NCI-H69 (cell line): Measurements from ENCODE around the gene PKP3.
"Not testable (repeated sequence)": the region's sequence is repeated elsewhere in the genome, so short reads cannot be mapped to it uniquely, and the experiment has no call there.

Source experiments
- DNase-seq: peaks from one replicate; lab custom pipeline; 2025; lab: John Stamatoyannopoulos, UW

PKP3 gene

GRCh38 chr11:396948-397548 is 3.0 kb downstream of the PKP3 start:
- peak; percentile 86 for DNase-seq

GRCh38 chr11:398826-399225 is 4.8 kb downstream of the PKP3 start:
- peak; percentile 38 for DNase-seq

DNA sequence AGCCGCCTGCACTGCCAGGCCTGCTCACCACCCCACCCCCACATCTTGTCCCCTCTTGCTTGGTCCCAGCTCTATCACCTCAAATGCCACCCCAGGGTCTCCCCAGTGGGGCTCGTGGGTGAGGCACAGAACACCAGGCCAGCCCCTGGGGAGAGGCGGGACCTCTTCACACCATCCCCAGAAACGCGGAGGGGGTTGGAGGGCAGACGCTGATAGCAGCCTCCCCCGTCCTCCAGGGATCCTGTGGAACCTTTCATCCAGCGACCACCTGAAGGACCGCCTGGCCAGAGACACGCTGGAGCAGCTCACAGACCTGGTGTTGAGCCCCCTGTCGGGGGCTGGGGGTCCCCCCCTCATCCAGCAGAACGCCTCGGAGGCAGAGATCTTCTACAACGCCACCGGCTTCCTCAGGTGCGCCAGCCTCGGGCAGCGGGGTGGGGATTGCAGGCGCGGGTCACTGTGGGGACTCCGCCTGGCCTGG is 5.8 kb downstream of the PKP3 start:
- DNase-seq, result no peak

GRCh38 chr11:400241-400689 is 6.3 kb downstream of the PKP3 start:
- DNase-seq, result no peak

DNA sequence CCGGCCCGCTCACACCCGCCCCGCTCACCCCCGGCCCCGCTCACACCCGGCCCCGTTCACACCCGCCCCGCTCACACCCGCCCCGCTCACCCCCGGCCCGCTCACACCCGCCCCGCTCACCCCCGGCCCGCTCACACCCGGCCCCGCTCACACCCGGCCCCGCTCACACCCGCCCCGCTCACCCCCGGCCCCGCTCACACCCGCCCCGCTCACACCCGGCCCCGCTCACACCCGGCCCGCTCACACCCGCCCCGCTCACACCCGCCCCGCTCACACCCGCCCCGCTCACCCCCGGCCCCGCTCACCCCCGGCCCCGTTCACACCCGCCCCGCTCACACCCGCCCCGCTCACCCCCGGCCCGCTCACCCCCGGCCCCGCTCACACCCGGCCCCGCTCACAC is 7.2 kb downstream of the PKP3 start:
- not testable (repeated sequence) for DNase-seq

DNA sequence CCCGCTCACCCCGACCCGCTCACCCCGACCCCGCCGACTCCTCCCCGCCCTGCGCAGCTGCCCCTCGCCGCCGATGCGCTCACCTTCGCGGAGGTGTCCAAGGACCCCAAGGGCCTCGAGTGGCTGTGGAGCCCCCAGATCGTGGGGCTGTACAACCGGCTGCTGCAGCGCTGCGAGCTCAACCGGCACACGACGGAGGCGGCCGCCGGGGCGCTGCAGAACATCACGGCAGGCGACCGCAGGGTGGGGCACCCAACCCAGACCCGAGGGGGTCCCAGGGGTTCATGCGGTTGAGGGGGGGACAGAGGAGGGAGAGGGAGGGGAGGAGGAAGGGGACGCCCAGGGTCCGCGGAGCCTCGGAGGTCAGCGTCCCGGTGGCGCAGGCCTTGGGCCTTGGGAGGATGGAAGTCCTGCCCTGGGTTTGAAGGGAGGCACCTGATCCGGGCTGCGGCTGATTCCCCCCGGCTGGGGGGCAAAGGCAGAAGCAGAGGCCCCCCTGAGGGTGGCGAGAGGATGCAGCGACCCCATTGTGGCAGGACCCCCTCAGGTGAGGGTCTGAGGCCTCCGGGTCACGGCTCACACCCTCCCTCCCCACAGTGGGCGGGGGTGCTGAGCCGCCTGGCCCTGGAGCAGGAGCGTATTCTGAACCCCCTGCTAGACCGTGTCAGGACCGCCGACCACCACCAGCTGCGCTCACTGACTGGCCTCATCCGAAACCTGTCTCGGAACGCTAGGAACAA is 9.2 kb downstream of the PKP3 start:
- no peak for DNase-seq

DNA sequence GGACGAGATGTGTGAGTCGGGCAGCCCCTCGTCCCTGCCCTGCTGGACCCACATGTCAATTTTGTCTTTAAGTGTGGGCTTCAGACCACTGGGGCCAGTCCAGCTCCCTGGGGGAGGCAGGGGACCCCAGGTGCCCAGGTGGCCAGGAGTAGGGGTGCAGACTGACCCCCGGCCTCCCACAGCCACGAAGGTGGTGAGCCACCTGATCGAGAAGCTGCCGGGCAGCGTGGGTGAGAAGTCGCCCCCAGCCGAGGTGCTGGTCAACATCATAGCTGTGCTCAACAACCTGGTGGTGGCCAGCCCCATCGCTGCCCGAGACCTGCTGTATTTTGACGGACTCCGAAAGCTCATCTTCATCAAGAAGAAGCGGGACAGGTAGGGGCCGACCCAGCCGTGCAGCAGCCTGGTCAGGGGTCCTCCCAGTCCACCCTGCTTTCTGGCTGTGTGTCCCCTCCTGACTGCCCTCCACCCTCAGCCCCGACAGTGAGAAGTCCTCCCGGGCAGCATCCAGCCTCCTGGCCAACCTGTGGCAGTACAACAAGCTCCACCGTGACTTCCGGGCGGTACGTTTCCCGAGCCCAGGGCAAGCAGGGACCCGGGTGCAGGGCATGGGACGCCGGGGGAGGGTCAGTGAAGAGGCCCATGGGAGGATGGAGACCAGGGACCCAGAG is 9.9 kb downstream of the PKP3 start:
- no peak for DNase-seq

GRCh38 chr11:404551-405264 is 10.7 kb downstream of the PKP3 start:
- DNase-seq, result no peak

DNA sequence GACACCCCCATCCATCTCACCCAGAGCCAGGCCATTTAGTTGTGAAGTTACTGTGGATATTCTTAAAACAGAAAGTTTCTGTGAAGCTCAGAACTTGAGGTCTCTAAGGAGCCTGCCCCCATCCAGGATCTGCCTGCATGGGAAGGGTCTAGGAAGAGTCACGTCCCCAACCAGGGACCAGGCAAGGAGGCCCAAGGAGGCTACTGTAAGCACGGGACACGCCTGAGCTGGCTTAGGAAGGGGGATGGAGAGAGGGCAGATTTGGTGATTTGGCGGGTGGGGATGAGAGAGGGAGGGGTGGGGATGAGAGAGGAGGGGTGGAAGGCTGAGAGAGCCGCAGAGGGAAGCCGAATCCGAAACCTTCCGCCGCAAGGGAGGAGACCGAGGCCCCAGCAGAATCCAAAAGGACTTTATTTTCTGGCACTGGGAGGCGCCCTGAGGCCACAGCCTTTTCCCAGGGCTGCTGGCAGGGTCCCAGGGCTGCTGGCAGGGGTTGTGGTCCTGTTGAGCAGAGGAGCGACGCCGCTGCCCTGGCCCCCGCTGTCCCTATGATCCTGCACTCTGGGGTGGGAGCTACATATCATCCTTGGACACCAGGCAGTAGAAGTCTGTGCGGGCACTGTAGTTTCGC is 11.4 kb downstream of the PKP3 start:
- DNase-seq, result peak; percentile 17

GRCh38 chr11:405954-406795 is 12.2 kb downstream of the PKP3 start:
- DNase-seq, result no peak

- DNase-seq, result peak; percentile 88
Observed at GRCh38 chr11:406796-407650, 13.0 kb downstream of the PKP3 start.

DNA sequence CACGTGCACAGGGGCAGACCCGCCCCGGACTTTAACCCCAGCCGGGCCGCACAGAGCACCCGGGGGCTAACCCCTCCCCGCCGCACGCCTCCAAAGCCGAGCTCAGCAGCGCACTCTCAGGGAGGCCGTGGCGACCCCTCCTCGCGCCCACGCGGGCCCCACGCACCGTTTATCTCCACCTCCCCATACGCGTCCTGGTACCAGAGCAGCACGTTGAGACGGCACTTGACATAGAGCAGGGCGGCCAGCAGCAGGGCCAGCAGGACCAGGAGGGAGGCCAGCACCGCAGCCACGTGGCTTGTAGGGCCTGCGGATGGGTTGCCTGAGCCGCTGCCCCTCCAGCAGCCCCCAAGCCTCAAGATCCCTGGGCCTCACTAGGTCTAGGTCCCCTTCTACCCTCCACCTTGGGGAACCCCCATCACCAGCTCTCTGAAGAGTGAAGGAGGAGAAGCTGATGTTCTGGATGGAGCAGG is 13.7 kb downstream of the PKP3 start:
- no peak for DNase-seq

- DNase-seq, result no peak
Observed at GRCh38 chr11:408154-409007, 14.4 kb downstream of the PKP3 start.

DNA sequence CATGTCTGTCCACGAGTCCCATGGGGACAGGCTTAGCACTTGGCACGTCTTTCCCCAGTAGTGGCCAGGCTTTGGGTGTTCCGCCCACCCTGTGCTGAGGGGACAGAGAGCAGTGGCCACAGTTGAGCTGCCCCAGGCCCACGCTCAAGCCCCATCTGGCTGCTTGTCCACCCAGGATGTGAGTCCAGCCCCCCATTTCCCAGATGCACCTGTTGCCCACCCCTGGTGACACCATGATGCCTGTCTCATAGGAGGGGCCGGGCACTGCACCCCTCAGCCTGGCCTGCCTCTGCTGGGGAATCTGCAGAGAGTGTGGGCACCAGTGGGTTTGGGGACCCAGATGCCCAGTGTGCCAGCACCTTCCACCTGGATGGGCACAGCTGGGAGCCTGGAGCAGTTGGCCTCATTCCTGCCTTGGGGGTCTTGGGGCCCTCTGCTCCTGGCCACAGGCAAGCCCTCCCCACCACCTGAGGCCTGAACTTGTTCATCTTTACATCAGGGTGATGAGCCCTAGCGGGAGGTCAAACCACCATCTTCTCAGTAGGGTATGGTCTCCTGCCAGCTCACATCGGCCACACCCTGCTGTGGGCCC is 15.1 kb downstream of the PKP3 start:
- DNase-seq, result no peak

- DNase-seq, result no peak
Observed at GRCh38 chr11:409600-410483, 15.8 kb downstream of the PKP3 start.

- DNase-seq, result not testable (repeated sequence)
Observed at GRCh38 chr11:410711-411110, 16.7 kb downstream of the PKP3 start.

- DNase-seq, result not testable (repeated sequence)
Observed at GRCh38 chr11:411520-411919, 17.5 kb downstream of the PKP3 start.
